Ovary (tissue), 3 donors: ENCODE data around the gene TGFB2.

Experiments used
- EP300 ChIP-seq: sonication (generic); formaldehyde crosslinking; IDR thresholded peaks from one replicate; pipeline ENCODE4 v1.6.1; 2017; ENCODE audit warnings: antibody characterized with exemption
- POLR2A ChIP-seq: fragments of 450-650 bp; IDR thresholded peaks from one replicate; pipeline ENCODE4 v1.6.1; 2017; ENCODE audit warnings: antibody characterized with exemption, mild to moderate bottlenecking, moderate library complexity
- TF ChIP-seq, protein P1 (sequence below), 3 donors: fragments of 450-650 bp in 2 of 3; fragments of 200-600 bp in 1 of 3; IDR thresholded peaks; one replicate each; pipeline versions ENCODE4 v1.5.1 to v1.8.0; 2016 to 2022; ENCODE audit warnings: antibody characterized with exemption in 3 of 3, mild to moderate bottlenecking in 1 of 3
- donor health status: DM: no; HTN: no; CAD: no.

DNA sequence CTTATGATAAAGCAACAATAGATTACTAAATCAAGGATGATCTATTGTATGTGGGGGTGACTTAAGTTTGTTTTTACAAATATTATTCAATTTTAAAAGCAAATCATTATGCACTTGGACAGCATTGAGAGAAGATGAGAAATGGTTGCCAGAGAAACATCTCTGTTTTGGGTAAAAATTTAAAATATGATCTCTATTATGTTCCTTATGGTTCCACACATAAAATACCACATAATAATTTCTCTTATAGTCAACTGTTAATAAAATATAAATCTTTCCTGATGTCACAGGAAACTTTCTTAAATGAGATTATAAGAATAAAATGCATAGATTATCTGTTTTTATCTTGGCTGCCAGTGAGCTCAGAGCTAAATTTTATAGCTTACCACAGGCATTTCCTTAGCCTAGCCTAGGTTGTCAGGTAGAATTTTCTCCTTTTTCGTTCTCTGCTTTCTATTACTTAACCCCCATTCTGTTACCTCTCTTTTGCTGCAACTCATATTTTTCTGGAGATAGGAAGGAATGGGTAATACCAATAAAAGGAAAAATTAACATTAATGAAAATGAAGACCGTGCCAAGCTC lies 109.7 kb downstream of the TGFB2 start:
- TF ChIP-seq, protein P1, sequence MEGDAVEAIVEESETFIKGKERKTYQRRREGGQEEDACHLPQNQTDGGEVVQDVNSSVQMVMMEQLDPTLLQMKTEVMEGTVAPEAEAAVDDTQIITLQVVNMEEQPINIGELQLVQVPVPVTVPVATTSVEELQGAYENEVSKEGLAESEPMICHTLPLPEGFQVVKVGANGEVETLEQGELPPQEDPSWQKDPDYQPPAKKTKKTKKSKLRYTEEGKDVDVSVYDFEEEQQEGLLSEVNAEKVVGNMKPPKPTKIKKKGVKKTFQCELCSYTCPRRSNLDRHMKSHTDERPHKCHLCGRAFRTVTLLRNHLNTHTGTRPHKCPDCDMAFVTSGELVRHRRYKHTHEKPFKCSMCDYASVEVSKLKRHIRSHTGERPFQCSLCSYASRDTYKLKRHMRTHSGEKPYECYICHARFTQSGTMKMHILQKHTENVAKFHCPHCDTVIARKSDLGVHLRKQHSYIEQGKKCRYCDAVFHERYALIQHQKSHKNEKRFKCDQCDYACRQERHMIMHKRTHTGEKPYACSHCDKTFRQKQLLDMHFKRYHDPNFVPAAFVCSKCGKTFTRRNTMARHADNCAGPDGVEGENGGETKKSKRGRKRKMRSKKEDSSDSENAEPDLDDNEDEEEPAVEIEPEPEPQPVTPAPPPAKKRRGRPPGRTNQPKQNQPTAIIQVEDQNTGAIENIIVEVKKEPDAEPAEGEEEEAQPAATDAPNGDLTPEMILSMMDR (IDR thresholded peaks at IDR 0.05) = no peak
- no peak for TF ChIP-seq POLR2A
- no peak for TF ChIP-seq EP300
